Posterior vena cava (tissue), 2 donors: ENCODE data around the gene KANSL1L. TPM values are rescaled to one million over a fixed set of nuclear protein-coding genes. Genes with fewer than 3 reads are reported as not detected.
A peak's percentile ranks its signal among the peaks of the same experiment; 100 is the strongest.
"Not testable (repeated sequence)": the region's sequence is repeated elsewhere in the genome, so short reads cannot be mapped to it uniquely, and the experiment has no call there.

Source experiments
- DNase-seq: peaks from one replicate; pipeline ENCODE4 v3.0.0-alpha.2; 2020; ENCODE audit warnings: low spot score
- intact Hi-C, 2 donors: fragments of 100-400 bp; cut with DNase I; formaldehyde crosslinking; loops; one replicate each; pipeline versions ENCODE4 v1.14.1 to v1.14.2; 2022 to 2023
- total RNA-seq, 2 donors: library from RNA; stranded (reverse); fragmentation: NEBNext Ultra II Directional; extraction: Animal tissue kit (Norgen Biotek cat#: 25700); gene quantifications; one replicate each; pipeline ENCODE4 v1.2.1, GENCODE V29; 2021
- donor health status: DM: yes; HTN: yes; CAD: no.
- donor health status: DM: yes; HTN: yes; CAD: no.

Gene KANSL1L
- total RNA-seq, 2 donors from 2014 or later: 25.7 to 28.8 TPM

GRCh38 chr2:210181606-210182088 is 10.4 kb upstream of the KANSL1L start:
- DNase-seq: not testable (repeated sequence)

GRCh38 chr2:210181033-210181605 is 9.9 kb upstream of the KANSL1L start:
- DNase-seq, intact Hi-C loops: not testable (repeated sequence)

More at GRCh38 chr2:210181606-210182088, 10.4 kb upstream of the KANSL1L start:
- intact Hi-C loops: not testable (repeated sequence)

- intact Hi-C loops: no loop called here
- no peak for DNase-seq
These were observed 9.3 kb upstream of the KANSL1L start for GRCh38 chr2:210180477-210180876.

- intact Hi-C loops: no loop called here
- DNase-seq: no peak
These were observed 8.3 kb upstream of the KANSL1L start for GRCh38 chr2:210179351-210179990.

- DNase-seq: no peak
- intact Hi-C loops: no loop called here
These were observed 6.6 kb upstream of the KANSL1L start for GRCh38 chr2:210177769-210178168.

- intact Hi-C loops, DNase-seq: not testable (repeated sequence)
These were observed 5.9 kb upstream of the KANSL1L start for GRCh38 chr2:210177115-210177514.

- no peak for DNase-seq
These were observed 2.9 kb upstream of the KANSL1L start for GRCh38 chr2:210174086-210174485.

GRCh38 chr2:210172219-210172575 is 988 bp upstream of the KANSL1L start:
- no peak for DNase-seq
- intact Hi-C loops: no loop called here

More at GRCh38 chr2:210174086-210174485, 2.9 kb upstream of the KANSL1L start:
- intact Hi-C loops: no loop called here

- intact Hi-C loops: no loop called here
- DNase-seq: peak; percentile 99
These were observed 534 bp downstream of the KANSL1L start for GRCh38 chr2:210170446-210171303.

GRCh38 chr2:210170196-210170445 is 1.1 kb downstream of the KANSL1L start:
- no peak for DNase-seq
- intact Hi-C loops: no loop called here

GRCh38 chr2:210169516-210170195 is 1.6 kb downstream of the KANSL1L start:
- no peak for DNase-seq
- intact Hi-C loops: no loop called here

- DNase-seq: no peak
- intact Hi-C loops: no loop called here
These were observed 4.0 kb downstream of the KANSL1L start for GRCh38 chr2:210167227-210167626.

GRCh38 chr2:210162466-210163124 is 8.6 kb downstream of the KANSL1L start:
- DNase-seq: no peak
- intact Hi-C loops: no loop called here

- intact Hi-C loops: no loop called here
- no peak for DNase-seq
These were observed 12.2 kb downstream of the KANSL1L start for GRCh38 chr2:210159059-210159458.

- intact Hi-C loops: no loop called here
- no peak for DNase-seq
These were observed 13.0 kb downstream of the KANSL1L start for GRCh38 chr2:210158236-210158635.

GRCh38 chr2:210157526-210157925 is 13.7 kb downstream of the KANSL1L start:
- intact Hi-C loops: no loop called here
- no peak for DNase-seq

- intact Hi-C loops: no loop called here
These were observed 23.6 kb downstream of the KANSL1L start for GRCh38 chr2:210147614-210148013.

GRCh38 chr2:210132239-210132638 is 39.0 kb downstream of the KANSL1L start:
- intact Hi-C loops: no loop called here
- DNase-seq: no peak

More at GRCh38 chr2:210147614-210148013, 23.6 kb downstream of the KANSL1L start:
- DNase-seq: no peak

- no peak for DNase-seq
- intact Hi-C loops: no loop called here
These were observed 42.2 kb downstream of the KANSL1L start for GRCh38 chr2:210128961-210129360.
